Measurements from ENCODE around the gene LTF.

The LTF gene

GRCh38 chr3:46417841-46418611 is 46.7 kb downstream of the LTF start (continued):
- TF ChIP-seq ZNF639 (tag by site-specific recombination; IDR thresholded peaks at IDR 0.05) (no peak), ZBTB44 (tag by site-specific recombination; IDR thresholded peaks at IDR 0.05) (no peak), ZNF488 (tag by site-specific recombination; IDR thresholded peaks at IDR 0.05) (no peak), ZNF350 (tag by site-specific recombination; IDR thresholded peaks at IDR 0.05) (no peak), ZNF394 (tag by site-specific recombination; IDR thresholded peaks at IDR 0.05; ENCODE audit: borderline replicate concordance) (no peak), ZNF221 (tag by site-specific recombination; IDR thresholded peaks at IDR 0.05; ENCODE audit: borderline replicate concordance) (no peak), WT1 (tag by site-specific recombination; IDR thresholded peaks at IDR 0.05) (no peak), GLIS2 (tag by site-specific recombination; IDR thresholded peaks at IDR 0.05) (no peak), ZNF19 (tag by site-specific recombination; IDR thresholded peaks at IDR 0.05; ENCODE audit: low read depth) (no peak), PRDM2 (tag by site-specific recombination; IDR thresholded peaks at IDR 0.05; ENCODE audit: borderline replicate concordance) (no peak), KLF8 (tag by site-specific recombination; IDR thresholded peaks at IDR 0.05) (no peak)

GRCh38 chr3:46416811-46417510 is 47.7 kb downstream of the LTF start:
- ChIA-PET POLR2A (no interaction called here), CTCF (interaction anchor here (0.7 kb wide), 1 partner anchor 130 kb away, joined by 3 read pairs; no protein-coding TSS in a partner anchor)
- no peaks in the 10 kb centered on the region for H3K4me1 ChIP-seq (ENCODE audit: control insufficient read depth, insufficient read depth, low read length)
- no peak overlapping the region for H3K4me3 ChIP-seq (ENCODE audit: low read depth, low read length)
- TF ChIP-seq ZNF354C (tag by site-specific recombination; IDR thresholded peaks at IDR 0.05; ENCODE audit: borderline replicate concordance, low read depth): no peak
- TF ChIP-seq SCRT2 (tag by site-specific recombination; IDR thresholded peaks at IDR 0.05): peak; percentile 49; the same call in 1 of the 2 replicates
- TF ChIP-seq YY2 (tag by site-specific recombination; IDR thresholded peaks at IDR 0.05): no peak
- TF ChIP-seq TCF7L2 (IDR thresholded peaks at IDR 0.05; ENCODE audit: borderline replicate concordance, low read depth, low read length): no peak
- no peak for TF ChIP-seq ZNF510 (tag by site-specific recombination; IDR thresholded peaks at IDR 0.05; ENCODE audit: insufficient replicate concordance)
- TF ChIP-seq AEBP2 (tag by site-specific recombination; IDR thresholded peaks at IDR 0.05; ENCODE audit: borderline replicate concordance): no peak
- TF ChIP-seq ZNF623 (tag by site-specific recombination; IDR thresholded peaks at IDR 0.05): no peak
- TF ChIP-seq SCRT1 (tag by site-specific recombination; IDR thresholded peaks at IDR 0.05; ENCODE audit: borderline replicate concordance): peak; percentile 21; the same call in 1 of the 2 replicates
- H3K9me3 ChIP-seq (ENCODE audit: control insufficient read depth, insufficient read depth, low read depth, low read length): no peaks in the 10 kb centered on the region
- H3K27ac ChIP-seq (ENCODE audit: extremely low read depth, low read depth, low read length): no peak overlapping the region
- H3K36me3 ChIP-seq (ENCODE audit: control insufficient read depth in 2 of 2, insufficient read depth in 1 of 2, low read length in 2 of 2): no peaks in the 10 kb centered on the region
